Measurements from ENCODE around the gene IQSEC1. TPM values are rescaled to one million over a fixed set of nuclear protein-coding genes. Genes with fewer than 3 reads are reported as not detected.

Gene IQSEC1
- total and polyA plus RNA-seq, 2 of the 8 experiments (the other 6 are each of a cell fraction or from before 2014, with no cell fraction given): 6.8 to 28.8 TPM

DNA sequence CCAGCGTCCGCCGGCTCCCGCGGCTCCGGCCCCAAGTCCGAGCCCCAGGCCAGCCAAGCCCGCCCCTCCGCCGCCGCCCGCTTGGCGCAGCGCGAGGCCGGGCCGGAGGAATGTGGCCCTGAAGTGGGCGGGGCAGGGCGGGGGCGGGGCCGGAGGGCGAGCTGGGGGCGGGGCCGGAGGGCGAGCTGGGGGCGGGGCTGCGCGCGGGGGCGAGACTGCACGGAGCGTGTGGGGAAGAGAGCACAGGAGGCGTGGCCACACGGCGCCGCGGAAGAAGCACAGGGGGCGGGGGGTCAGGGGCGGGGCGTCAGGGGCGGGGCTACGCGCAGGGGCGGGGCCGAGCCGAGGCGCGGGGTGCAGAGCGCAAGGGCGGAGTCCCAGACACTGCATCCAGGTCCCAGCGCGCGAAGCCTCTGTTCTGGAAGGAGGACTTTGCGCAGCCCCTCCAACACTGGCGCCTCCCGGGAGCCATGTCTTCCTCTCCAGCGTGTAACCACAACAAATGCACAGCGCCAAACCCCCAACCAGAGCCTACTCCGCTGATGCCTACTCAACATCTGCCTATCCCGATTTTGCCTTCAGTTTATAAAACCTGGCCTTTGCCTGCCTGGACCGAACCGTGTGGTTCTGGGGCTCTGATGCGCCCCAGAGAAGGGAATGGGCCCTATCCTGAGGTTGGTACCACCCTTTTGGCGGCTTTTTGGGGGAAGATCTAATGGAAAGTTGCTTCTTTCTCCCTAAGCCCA, 105.5 kb downstream of the IQSEC1 start (continued):
- no peak; the same call in 1 of the 2 replicates for TF ChIP-seq CREB1 (IDR thresholded peaks at IDR 0.05)
- no peak for TF ChIP-seq SP1 (IDR thresholded peaks at IDR 0.05; ENCODE audit: low read depth, low read length)
- TF ChIP-seq, protein P1, sequence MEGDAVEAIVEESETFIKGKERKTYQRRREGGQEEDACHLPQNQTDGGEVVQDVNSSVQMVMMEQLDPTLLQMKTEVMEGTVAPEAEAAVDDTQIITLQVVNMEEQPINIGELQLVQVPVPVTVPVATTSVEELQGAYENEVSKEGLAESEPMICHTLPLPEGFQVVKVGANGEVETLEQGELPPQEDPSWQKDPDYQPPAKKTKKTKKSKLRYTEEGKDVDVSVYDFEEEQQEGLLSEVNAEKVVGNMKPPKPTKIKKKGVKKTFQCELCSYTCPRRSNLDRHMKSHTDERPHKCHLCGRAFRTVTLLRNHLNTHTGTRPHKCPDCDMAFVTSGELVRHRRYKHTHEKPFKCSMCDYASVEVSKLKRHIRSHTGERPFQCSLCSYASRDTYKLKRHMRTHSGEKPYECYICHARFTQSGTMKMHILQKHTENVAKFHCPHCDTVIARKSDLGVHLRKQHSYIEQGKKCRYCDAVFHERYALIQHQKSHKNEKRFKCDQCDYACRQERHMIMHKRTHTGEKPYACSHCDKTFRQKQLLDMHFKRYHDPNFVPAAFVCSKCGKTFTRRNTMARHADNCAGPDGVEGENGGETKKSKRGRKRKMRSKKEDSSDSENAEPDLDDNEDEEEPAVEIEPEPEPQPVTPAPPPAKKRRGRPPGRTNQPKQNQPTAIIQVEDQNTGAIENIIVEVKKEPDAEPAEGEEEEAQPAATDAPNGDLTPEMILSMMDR (IDR thresholded peaks at IDR 0.05; ENCODE audit: control extremely low read depth in 1 of 3, insufficient read depth in 1 of 3, low read depth in 1 of 3, low read length in 3 of 3): no peak
- TF ChIP-seq KDM4A (IDR thresholded peaks at IDR 0.05; ENCODE audit: low read depth, low read length, severe bottlenecking): no peak
- no peak for TF ChIP-seq CTBP2 (IDR thresholded peaks at IDR 0.05; ENCODE audit: borderline replicate concordance, insufficient read depth, insufficient read length, low read length)
- TF ChIP-seq POLR2AphosphoS5 (IDR thresholded peaks at IDR 0.05; ENCODE audit: low read depth, low read length): peak; percentile 56
- no peak for TF ChIP-seq CEBPB (IDR thresholded peaks at IDR 0.05; ENCODE audit: low read depth, low read length)
- no peak for TF ChIP-seq JUN (IDR thresholded peaks at IDR 0.05; ENCODE audit: low read depth, low read length)
- peak; percentile 42; the same call in 1 of the 2 replicates for TF ChIP-seq YY1 (IDR thresholded peaks at IDR 0.05; ENCODE audit: low read depth, low read length)
- TF ChIP-seq POLR2A (IDR thresholded peaks at IDR 0.05; ENCODE audit: control extremely low read depth in 1 of 2, low read depth in 2 of 2, low read length in 2 of 2): peak in 1 of 2 experiments; percentile 78; a peak in 2 of 3 replicates
- no peak for TF ChIP-seq SIN3A (conservative IDR thresholded peaks at IDR 0.05 in 1 of 2, IDR thresholded peaks at IDR 0.05 in 1 of 2; ENCODE audit: low read depth in 1 of 2, low read length in 2 of 2)
- TF ChIP-seq SUZ12 (IDR thresholded peaks at IDR 0.05; ENCODE audit: low read length): no peak
- TF ChIP-seq EZH2 (IDR thresholded peaks at IDR 0.05; ENCODE audit: low read depth, low read length, severe bottlenecking): no peak
- no peak for TF ChIP-seq ASH2L (IDR thresholded peaks at IDR 0.05; ENCODE audit: low read length)
- no peak for TF ChIP-seq SIRT6 (IDR thresholded peaks at IDR 0.05; ENCODE audit: low read length)
- no peak for TF ChIP-seq GABPA (IDR thresholded peaks at IDR 0.05; ENCODE audit: borderline replicate concordance, insufficient read depth, low read length)
- no peak for TF ChIP-seq GTF2F1 (IDR thresholded peaks at IDR 0.05; ENCODE audit: borderline replicate concordance, low read depth, low read length)
- TF ChIP-seq, protein P2, sequence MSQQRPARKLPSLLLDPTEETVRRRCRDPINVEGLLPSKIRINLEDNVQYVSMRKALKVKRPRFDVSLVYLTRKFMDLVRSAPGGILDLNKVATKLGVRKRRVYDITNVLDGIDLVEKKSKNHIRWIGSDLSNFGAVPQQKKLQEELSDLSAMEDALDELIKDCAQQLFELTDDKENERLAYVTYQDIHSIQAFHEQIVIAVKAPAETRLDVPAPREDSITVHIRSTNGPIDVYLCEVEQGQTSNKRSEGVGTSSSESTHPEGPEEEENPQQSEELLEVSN (IDR thresholded peaks at IDR 0.05): no peak; the same call in 1 of the 2 replicates
- TF ChIP-seq EP300 (IDR thresholded peaks at IDR 0.05; ENCODE audit: borderline replicate concordance in 1 of 2, low read depth in 2 of 2, low read length in 2 of 2): no peak
- no peak for TF ChIP-seq SAP30 (IDR thresholded peaks at IDR 0.05; ENCODE audit: insufficient read depth, insufficient replicate concordance, low read length)
- TF ChIP-seq KDM5A (IDR thresholded peaks at IDR 0.05; ENCODE audit: low read length): no peak
